IMR-90 (cell line): Measurements from ENCODE around the gene PTGR1. TPM values are rescaled to one million over a fixed set of nuclear protein-coding genes. Genes with fewer than 3 reads are reported as not detected.

Experiments
- ATAC-seq: fragments of 200-7000 bp; cut with Tn5 transposase; 2 replicates; pipeline ENCODE4 v1.9.1; 2020; ENCODE audit warnings: low read depth, mild to moderate bottlenecking, moderate library complexity
- BruUV-seq: library from RNA; stranded (reverse); fragments of 400-500 nt; replicated peaks from 2 replicates; lab custom pipeline; 2021; lab: Mats Ljungman, UMichigan
- CTCF ChIA-PET: fragments of 300-600 bp; formaldehyde crosslinking; extraction: SDS; loops from one replicate; lab custom pipeline; 2021; ENCODE audit warnings: antibody characterized with exemption; lab: Yijun Ruan, JAX
- POLR2A ChIA-PET: fragments of 300-600 bp; sonication (Branson Sonifier 250); formaldehyde crosslinking; loops from one replicate; lab custom pipeline; 2022; ENCODE audit warnings: antibody characterized with exemption; ENCODE audit not compliant: unreplicated experiment; lab: Charles Lee
- DNase-seq: peaks from one replicate; pipeline ENCODE4 v3.0.0; 2013
- H2AFZ ChIP-seq: replicated peaks from 2 replicates; pipeline ENCODE3; 2013; ENCODE audit warnings: low read length, mild to moderate bottlenecking; ENCODE audit not compliant: poor library complexity
- H2AK5ac ChIP-seq: 2 replicates; pipeline ENCODE4 v1.6.1; 2013; ENCODE audit warnings: low read depth, low read length, inconsistent platforms
- H2AK9ac ChIP-seq: replicated peaks from 2 replicates; pipeline ENCODE3; 2013; ENCODE audit warnings: mild to moderate bottlenecking, low read depth, low read length, moderate library complexity; ENCODE audit not compliant: poor library complexity
- H2BK120ac ChIP-seq: 2 replicates; pipeline ENCODE4 v1.6.1; 2013; ENCODE audit warnings: low read depth, low read length, inconsistent platforms
- H2BK15ac ChIP-seq: 3 replicates; pipeline ENCODE4 v1.6.1; 2013; ENCODE audit warnings: low read depth, low read length, inconsistent platforms
- H2BK20ac ChIP-seq: 2 replicates; pipeline ENCODE4 v1.6.1; 2013; ENCODE audit warnings: low read depth, mild to moderate bottlenecking, inconsistent platforms, low read length, moderate library complexity
- H2BK5ac ChIP-seq: 2 replicates; pipeline ENCODE4 v1.6.1; 2013; ENCODE audit warnings: mild to moderate bottlenecking, low read depth, low read length, inconsistent platforms; ENCODE audit not compliant: poor library complexity, severe bottlenecking
- H3K14ac ChIP-seq: replicated peaks from 2 replicates; pipeline ENCODE4 v1.6.1; 2013; ENCODE audit warnings: low read depth, low read length, inconsistent platforms
- H3K18ac ChIP-seq: 2 replicates; pipeline ENCODE4 v1.6.1; 2013; ENCODE audit warnings: low read depth, low read length, control low read depth
- H3K23ac ChIP-seq: 2 replicates; pipeline ENCODE4 v1.6.1; 2013; ENCODE audit warnings: low read depth, low read length, inconsistent platforms
- H3K27ac ChIP-seq: 2 replicates; pipeline ENCODE4 v1.5.1; 2013; ENCODE audit warnings: mild to moderate bottlenecking, control low read depth, low read length; ENCODE audit not compliant: insufficient read depth
- H3K27me3 ChIP-seq: 2 replicates; pipeline ENCODE4 v1.6.1; 2013; ENCODE audit warnings: low read length; ENCODE audit not compliant: control insufficient read depth, insufficient read depth
- H3K36me3 ChIP-seq: 2 replicates; pipeline ENCODE4 v1.6.1; 2013; ENCODE audit warnings: low read length, mixed read lengths; ENCODE audit not compliant: control insufficient read depth, insufficient read depth
- H3K4ac ChIP-seq: 2 replicates; pipeline ENCODE4 v1.6.1; 2013; ENCODE audit warnings: low read depth, low read length, inconsistent platforms
- H3K4me1 ChIP-seq: 2 replicates; pipeline ENCODE4 v1.6.1; 2013; ENCODE audit warnings: low read length, mixed read lengths; ENCODE audit not compliant: control insufficient read depth, insufficient read depth
- H3K4me2 ChIP-seq: 2 replicates; pipeline ENCODE4 v1.6.1; 2013; ENCODE audit warnings: low read depth, mild to moderate bottlenecking, control low read depth, low read length, moderate library complexity
- H3K4me3 ChIP-seq: 2 replicates; pipeline ENCODE4 v1.5.1; 2013; ENCODE audit warnings: low read depth, mild to moderate bottlenecking, control low read depth, low read length, moderate library complexity; ENCODE audit not compliant: insufficient read depth
- H3K56ac ChIP-seq: 2 replicates; pipeline ENCODE4 v1.6.1; 2013; ENCODE audit warnings: low read length, inconsistent platforms; ENCODE audit not compliant: insufficient read depth; ENCODE audit errors: extremely low read depth
- H3K79me1 ChIP-seq, 2 experiments: 2 replicates each; pipeline ENCODE4 v1.6.1; 2013; ENCODE audit warnings: low read length in 2 of 2, inconsistent platforms in 1 of 2, low read depth in 1 of 2
- H3K9ac ChIP-seq: 2 replicates; pipeline ENCODE4 v1.6.1; 2013; ENCODE audit warnings: low read depth, low read length, control low read depth
- H3K9me1 ChIP-seq: 2 replicates; pipeline ENCODE4 v1.6.1; 2013; ENCODE audit warnings: low read length, inconsistent platforms; ENCODE audit not compliant: insufficient read depth
- H3K9me3 ChIP-seq: 2 replicates; pipeline ENCODE4 v1.6.1; 2013; ENCODE audit warnings: low read length; ENCODE audit not compliant: control insufficient read depth, insufficient read depth
- H4K20me1 ChIP-seq: 2 replicates; pipeline ENCODE4 v1.6.1; 2013; ENCODE audit warnings: low read length, inconsistent platforms; ENCODE audit not compliant: insufficient read depth
- H4K5ac ChIP-seq: 2 replicates; pipeline ENCODE4 v1.6.1; 2013; ENCODE audit warnings: mild to moderate bottlenecking, low read depth, low read length, control low read depth
- H4K8ac ChIP-seq, 2 experiments: 2 replicates each; pipeline ENCODE4 v1.6.1; 2013; ENCODE audit warnings: low read depth in 2 of 2, low read length in 2 of 2, control low read depth in 1 of 2, inconsistent platforms in 1 of 2
- H4K91ac ChIP-seq: 2 replicates; pipeline ENCODE4 v1.6.1; 2013; ENCODE audit warnings: low read depth, low read length, inconsistent platforms; ENCODE audit not compliant: insufficient read depth
- CEBPB ChIP-seq: IDR thresholded peaks from 2 replicates; pipeline ENCODE4 v1.6.1; 2012; ENCODE audit warnings: low read depth, low read length, improper control_type of control experiment
- CHD1 ChIP-seq: IDR thresholded peaks from 2 replicates; pipeline ENCODE4 v1.6.1; 2012; ENCODE audit warnings: low read depth, low read length, improper control_type of control experiment
- FOS ChIP-seq: fragments of 150-350 bp; IDR thresholded peaks from 2 replicates; pipeline ENCODE4 v1.6.1; 2016; ENCODE audit warnings: low read depth, low read length
- MAFK ChIP-seq: IDR thresholded peaks from 2 replicates; pipeline ENCODE4 v1.6.1; 2012; ENCODE audit warnings: low read depth, low read length, improper control_type of control experiment
- MAZ ChIP-seq: IDR thresholded peaks from 2 replicates; pipeline ENCODE4 v1.6.1; 2012; ENCODE audit warnings: low read depth, mild to moderate bottlenecking, low read length, improper control_type of control experiment, moderate library complexity, borderline replicate concordance
- MXI1 ChIP-seq: IDR thresholded peaks from 2 replicates; pipeline ENCODE4 v1.6.1; 2012; ENCODE audit warnings: low read depth, mild to moderate bottlenecking, low read length, moderate library complexity, borderline replicate concordance
- NFE2L2 ChIP-seq: fragments of 150-350 bp; IDR thresholded peaks from 2 replicates; pipeline ENCODE4 v1.6.1; 2016; ENCODE audit warnings: low read depth, mild to moderate bottlenecking, low read length
- POLR2A ChIP-seq: IDR thresholded peaks from 2 replicates; pipeline ENCODE4 v1.6.1; 2012; ENCODE audit warnings: mild to moderate bottlenecking, low read depth, low read length
- RAD21 ChIP-seq: IDR thresholded peaks from 2 replicates; pipeline ENCODE4 v1.6.1; 2012; ENCODE audit warnings: low read length, improper control_type of control experiment
- RCOR1 ChIP-seq: IDR thresholded peaks from 2 replicates; pipeline ENCODE4 v1.6.1; 2012; ENCODE audit warnings: mild to moderate bottlenecking, low read length, improper control_type of control experiment; ENCODE audit not compliant: insufficient replicate concordance
- RFX5 ChIP-seq: IDR thresholded peaks from 2 replicates; pipeline ENCODE4 v1.8.0; 2012; ENCODE audit warnings: low read depth, mild to moderate bottlenecking, low read length, moderate library complexity
- SMC3 ChIP-seq: fragments of 150-350 bp; IDR thresholded peaks from 2 replicates; pipeline ENCODE4 v1.6.1; 2016; ENCODE audit warnings: low read depth, mild to moderate bottlenecking, antibody characterized with exemption, low read length, moderate library complexity
- USF2 ChIP-seq: fragments of 150-350 bp; IDR thresholded peaks from 2 replicates; pipeline ENCODE4 v1.6.1; 2017; ENCODE audit warnings: mild to moderate bottlenecking, antibody characterized with exemption, low read length, low read depth
- WGBS, 2 experiments: methylation state at CpG; one replicate each; pipeline versions ENCODE4 v1.1.5 to v1.1.7; 2013; ENCODE audit warnings: missing lambda C conversion rate in 2 of 2; ENCODE audit not compliant: insufficient read length in 1 of 2; ENCODE audit errors: extremely low coverage in 2 of 2; 5-methylcytosine and 5-hydroxymethylcytosine counted together
- dilution Hi-C: fragments of 300-500 bp; cut with HindIII; formaldehyde crosslinking; loops from one replicate; pipeline ENCODE4 v1.14.3; 2018; ENCODE audit warnings: low sequenced_read_pairs; ENCODE audit not compliant: unreplicated experiment
- in situ Hi-C: fragments of 300-500 bp; cut with MboI; formaldehyde crosslinking; loops from 3 replicates; pipeline ENCODE4 v1.14.3; 2019; ENCODE audit warnings: low sequenced_read_pairs, inconsistent platforms, mixed read lengths
- intact Hi-C: fragments of 100-400 bp; cut with micrococcal nuclease; formaldehyde crosslinking; loops from 2 replicates; pipeline ENCODE4 v1.10.0; 2022
- polyA plus RNA-seq, 3 experiments: library from polyadenylated mRNA; depleted of rRNA; stranded (reverse); fragments of >200 nt; gene quantifications; 2 replicates each; pipeline ENCODE4 v1.2.3, GENCODE V29; 2012; ENCODE audit warnings: low replicate concordance in 1 of 3
- total RNA-seq: library from RNA; depleted of rRNA; stranded (reverse); fragments of >200 nt; gene quantifications from 2 replicates; pipeline ENCODE4 v1.2.3, GENCODE V29; 2012
- TF ChIP-seq, protein P1 (sequence below): fragments of 150-350 bp; IDR thresholded peaks from 2 replicates; pipeline ENCODE4 v1.6.1; 2016; ENCODE audit warnings: low read depth, mild to moderate bottlenecking, low read length, moderate library complexity, borderline replicate concordance
- TF ChIP-seq, protein P2 (sequence below): conservative IDR thresholded peaks from 2 replicates; pipeline ENCODE4 v1.5.1; 2012; ENCODE audit warnings: mild to moderate bottlenecking, low read depth, low read length, improper control_type of control experiment

The PTGR1 gene
- total and polyA plus RNA-seq, 2 of the 4 experiments (the other 2 are of a cell fraction) = 45.9 to 72.7 TPM

DNA sequence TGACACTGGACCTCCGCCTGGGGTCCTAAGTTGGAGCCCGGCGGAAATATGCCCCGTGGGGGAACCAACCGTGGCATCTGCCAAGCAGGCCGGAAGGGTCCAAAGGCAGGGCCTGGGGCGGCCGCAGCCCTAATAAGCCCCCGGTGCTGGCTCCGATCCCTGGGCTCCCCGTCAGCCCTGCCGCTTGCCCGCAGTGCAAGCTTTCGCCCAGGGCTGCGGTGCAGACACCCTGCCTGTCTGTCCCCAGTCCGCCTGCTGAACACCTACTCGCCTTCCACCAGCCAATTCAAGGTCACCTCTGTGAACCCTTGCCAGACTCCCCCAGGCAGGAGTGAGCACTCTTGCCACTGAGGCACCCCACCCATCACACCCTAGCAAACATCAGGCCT is 502 bp upstream of the PTGR1 start:
- POLR2A ChIA-PET = no interaction called here

More for the DNA sequence above, 502 bp upstream of the PTGR1 start:
- peaks cover 9 to 43% of the 10 kb centered on the region in 2 experiments for H3K79me1 ChIP-seq
- no peak overlapping the region; the same call in 1 of the 2 replicates for H2BK20ac ChIP-seq
- H3K9ac ChIP-seq = peak overlapping the region; percentile 92; the same call in 1 of the 2 replicates
- ATAC-seq = no peak
- H2BK5ac ChIP-seq = peak overlapping the region; percentile 61
- H2BK120ac ChIP-seq = peak overlapping the region; percentile 38; the same call in 1 of the 2 replicates
- H4K8ac ChIP-seq = peak overlapping the region; percentile 69 to 86
- H3K4me2 ChIP-seq = peak overlapping the region; percentile 57
- peak overlapping the region; percentile 92 for H2AK9ac ChIP-seq
- H3K18ac ChIP-seq = no peak overlapping the region; the same call in 1 of the 2 replicates
- no peaks in the 10 kb centered on the region for H3K27me3 ChIP-seq
- H3K9me1 ChIP-seq = peaks cover 10% of the 10 kb centered on the region; the same call in 1 of the 2 replicates
- dilution Hi-C loops = no loop called here
- TF ChIP-seq, protein P1, sequence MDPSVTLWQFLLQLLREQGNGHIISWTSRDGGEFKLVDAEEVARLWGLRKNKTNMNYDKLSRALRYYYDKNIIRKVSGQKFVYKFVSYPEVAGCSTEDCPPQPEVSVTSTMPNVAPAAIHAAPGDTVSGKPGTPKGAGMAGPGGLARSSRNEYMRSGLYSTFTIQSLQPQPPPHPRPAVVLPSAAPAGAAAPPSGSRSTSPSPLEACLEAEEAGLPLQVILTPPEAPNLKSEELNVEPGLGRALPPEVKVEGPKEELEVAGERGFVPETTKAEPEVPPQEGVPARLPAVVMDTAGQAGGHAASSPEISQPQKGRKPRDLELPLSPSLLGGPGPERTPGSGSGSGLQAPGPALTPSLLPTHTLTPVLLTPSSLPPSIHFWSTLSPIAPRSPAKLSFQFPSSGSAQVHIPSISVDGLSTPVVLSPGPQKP = no peak
- TF ChIP-seq CHD1 (no peak), POLR2A (no peak), RCOR1 (no peak), RFX5 (no peak), MAZ (no peak), MXI1 (no peak), MAFK (no peak), RAD21 (no peak), CEBPB (no peak), NFE2L2 (no peak), USF2 (no peak), SMC3 (no peak), FOS (no peak)
- TF ChIP-seq, protein P2, sequence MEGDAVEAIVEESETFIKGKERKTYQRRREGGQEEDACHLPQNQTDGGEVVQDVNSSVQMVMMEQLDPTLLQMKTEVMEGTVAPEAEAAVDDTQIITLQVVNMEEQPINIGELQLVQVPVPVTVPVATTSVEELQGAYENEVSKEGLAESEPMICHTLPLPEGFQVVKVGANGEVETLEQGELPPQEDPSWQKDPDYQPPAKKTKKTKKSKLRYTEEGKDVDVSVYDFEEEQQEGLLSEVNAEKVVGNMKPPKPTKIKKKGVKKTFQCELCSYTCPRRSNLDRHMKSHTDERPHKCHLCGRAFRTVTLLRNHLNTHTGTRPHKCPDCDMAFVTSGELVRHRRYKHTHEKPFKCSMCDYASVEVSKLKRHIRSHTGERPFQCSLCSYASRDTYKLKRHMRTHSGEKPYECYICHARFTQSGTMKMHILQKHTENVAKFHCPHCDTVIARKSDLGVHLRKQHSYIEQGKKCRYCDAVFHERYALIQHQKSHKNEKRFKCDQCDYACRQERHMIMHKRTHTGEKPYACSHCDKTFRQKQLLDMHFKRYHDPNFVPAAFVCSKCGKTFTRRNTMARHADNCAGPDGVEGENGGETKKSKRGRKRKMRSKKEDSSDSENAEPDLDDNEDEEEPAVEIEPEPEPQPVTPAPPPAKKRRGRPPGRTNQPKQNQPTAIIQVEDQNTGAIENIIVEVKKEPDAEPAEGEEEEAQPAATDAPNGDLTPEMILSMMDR = no peak
- no peaks in the 10 kb centered on the region for H4K20me1 ChIP-seq
- DNase-seq = no peak
- H3K27ac ChIP-seq = peak overlapping the region; percentile 61
- peak overlapping the region; percentile 70 for H2AK5ac ChIP-seq
- no peaks in the 10 kb centered on the region for H3K9me3 ChIP-seq
- peak overlapping the region; percentile 57 for H3K4me3 ChIP-seq
- H3K4ac ChIP-seq = peak overlapping the region; percentile 68
- peak overlapping the region; percentile 96 for H2AFZ ChIP-seq
- H3K14ac ChIP-seq = peak overlapping the region; percentile 62
- no peak overlapping the region for H2BK15ac ChIP-seq
- peaks cover 11% of the 10 kb centered on the region for H3K36me3 ChIP-seq
- CTCF ChIA-PET = interaction anchor here (2.5 kb wide), 1 partner anchor 21 kb away, joined by 5 read pairs; no protein-coding TSS in a partner anchor
- 0 out of 2 replicates have a peak, but pooled peaks cover 2% of the 10 kb centered on the region for H3K4me1 ChIP-seq
- H3K56ac ChIP-seq = 0 out of 2 replicates have a peak overlapping the region, but pooled peaks have one; percentile 75
- peak overlapping the region; percentile 65 for H4K5ac ChIP-seq
- WGBS, 2 experiments = 40% methylated on average over 13 of the region's 17 CpGs; no CpG with 5 or more reads in 1 of the 2 experiments
- H4K91ac ChIP-seq = peak overlapping the region; percentile 83; the same call in 1 of the 2 replicates
- no TSS peak for BruUV-seq
- in situ Hi-C loops = no loop called here
- intact Hi-C loops = loop anchor here (2.0 to 10.0 kb wide), 2 partner anchors 295 to 475 kb away; partner anchors contain the start of gene UGCG
- H3K23ac ChIP-seq = no peak overlapping the region
